GM19240 (cell line): ENCODE measurements around the gene RMI2.

Source experiments
- DNase-seq: peaks from one replicate; pipeline ENCODE4 v3.0.0; 2011; ENCODE audit warnings: low spot score; ENCODE audit not compliant: insufficient read length

The RMI2 gene

DNA sequence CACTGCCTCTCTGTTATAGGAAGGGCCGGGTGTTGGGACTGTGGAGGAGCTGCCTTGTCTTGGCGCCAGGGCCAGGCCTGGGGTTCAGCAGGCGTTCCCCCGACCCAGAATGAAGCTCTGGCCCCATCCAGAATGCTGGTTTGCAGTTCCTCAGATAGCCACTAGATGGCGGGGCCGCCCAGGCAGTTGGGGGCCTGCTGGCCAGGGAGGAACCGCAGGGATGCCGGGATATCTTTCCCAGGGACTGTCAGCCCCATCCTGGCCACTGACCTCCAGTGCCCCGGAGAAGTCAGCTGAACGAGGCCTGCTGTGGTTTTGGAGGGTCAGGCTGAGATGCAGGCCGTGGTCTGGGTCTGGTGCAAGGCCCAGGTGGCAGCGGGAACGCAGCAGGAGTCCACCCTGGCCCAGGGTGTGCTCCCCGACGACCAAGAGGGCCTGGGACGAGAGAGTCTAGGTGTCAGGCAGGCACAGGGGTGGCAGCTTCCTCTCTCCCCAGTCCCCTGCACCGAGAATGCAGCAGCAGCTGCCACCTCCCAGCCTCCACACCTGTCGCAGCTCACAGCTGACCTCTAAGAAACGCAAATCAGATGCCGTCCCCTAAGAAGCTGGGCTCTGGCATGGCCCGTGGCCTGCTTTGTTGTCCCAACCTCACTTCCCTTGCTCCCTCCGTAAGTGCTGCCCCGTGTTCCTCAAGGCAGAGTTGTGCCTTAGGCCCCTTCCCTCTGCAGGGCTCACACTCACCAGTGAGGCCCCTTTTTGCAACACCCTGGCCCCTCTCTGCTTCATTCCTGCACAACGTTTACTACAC is 51.2 kb downstream of the RMI2 start:
- DNase-seq: peak; percentile 93

DNA sequence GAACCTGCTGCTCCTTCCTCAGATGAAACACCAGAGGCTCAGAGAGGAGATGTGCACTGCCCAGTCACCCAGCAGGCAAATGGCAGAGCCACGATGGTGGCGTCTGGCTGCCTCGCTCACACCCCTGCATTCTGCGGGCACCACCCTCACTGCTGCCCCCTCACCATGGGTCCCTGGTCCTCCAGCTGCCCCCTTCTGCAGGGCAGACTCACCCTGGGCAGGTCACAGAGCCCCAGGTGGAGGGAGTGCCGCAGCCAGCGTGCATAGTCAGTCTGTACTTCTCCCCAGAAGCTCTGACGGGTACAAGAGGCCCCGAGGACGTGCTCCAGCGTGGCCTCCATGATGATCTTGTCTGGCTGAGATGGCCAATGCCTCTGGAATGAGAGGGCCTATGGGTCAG is 52.9 kb downstream of the RMI2 start:
- DNase-seq: no peak

- DNase-seq: no peak
These were observed 53.6 kb downstream of the RMI2 start for GRCh38 chr16:11398851-11399250.

- no peak for DNase-seq
These were observed 54.1 kb downstream of the RMI2 start for GRCh38 chr16:11399261-11399831.

DNA sequence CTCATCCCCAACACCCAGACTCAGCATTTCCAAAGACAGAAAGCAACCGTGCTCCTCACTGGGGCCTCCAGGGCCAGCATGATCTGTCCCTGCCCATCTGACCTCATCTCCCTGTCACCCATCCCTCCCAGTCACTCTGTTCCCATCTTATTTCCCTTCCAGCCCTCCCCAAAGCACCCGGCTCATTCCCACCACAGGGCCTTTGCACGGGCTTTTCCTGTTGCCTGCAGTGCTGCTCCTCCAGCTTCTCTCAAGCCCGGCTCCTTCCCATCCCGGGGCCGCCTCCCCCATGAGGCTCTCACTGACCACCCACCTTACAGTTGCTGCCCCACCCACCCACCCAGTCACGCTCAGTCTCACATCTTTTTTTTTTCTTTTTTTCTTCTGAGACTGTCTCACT is 54.8 kb downstream of the RMI2 start:
- no peak for DNase-seq
